Left lung (tissue), 10 donors: ENCODE results near the gene LARGE2. TPM values are rescaled to one million over a fixed set of nuclear protein-coding genes. Genes with fewer than 3 reads are reported as not detected.
A peak's percentile ranks its signal among the peaks of the same experiment; 100 is the strongest.

ENCODE experiments used
- ATAC-seq: fragments of 200-7000 bp; cut with Tn5 transposase; one replicate; pipeline ENCODE4 v1.9.1; 2020; ENCODE audit warnings: moderate library complexity
- DNase-seq, 4 donors: peaks; one replicate each; pipeline ENCODE4 v3.0.0-alpha.2; 2013 to 2020
- H3K27ac ChIP-seq, 2 donors: fragments of 200-600 bp; sonication (generic) in 1 of 2; one replicate each; pipeline versions ENCODE4 v1.5.0 to v1.8.0; 2020 to 2021
- H3K27me3 ChIP-seq, 2 donors: fragments of 200-600 bp; sonication (generic) in 1 of 2; one replicate each; pipeline versions ENCODE4 v1.5.0 to v1.8.0; 2020 to 2021
- H3K36me3 ChIP-seq, 2 donors: fragments of 200-600 bp; sonication (generic) in 1 of 2; one replicate each; pipeline versions ENCODE4 v1.5.0 to v1.8.0; 2020 to 2021
- H3K4me1 ChIP-seq, 2 donors: fragments of 200-600 bp; one replicate each; pipeline ENCODE4 v1.8.0; 2021
- H3K4me3 ChIP-seq, 2 donors: fragments of 200-600 bp; sonication (generic) in 1 of 2; one replicate each; pipeline versions ENCODE4 v1.5.0 to v1.8.0; 2020 to 2021; ENCODE audit warnings: mild to moderate bottlenecking in 1 of 2
- H3K9me3 ChIP-seq, 2 donors: fragments of 200-600 bp; sonication (generic) in 1 of 2; one replicate each; pipeline versions ENCODE4 v1.5.0 to v1.8.0; 2020 to 2021
- intact Hi-C, 2 donors: fragments of 100-400 bp; cut with DNase I; formaldehyde crosslinking; loops; one replicate each; pipeline versions ENCODE4 v1.11.2 to v1.14.2; 2022
- polyA plus RNA-seq, 6 donors: library from polyadenylated mRNA; unstranded; fragments of 120-200 nt; gene quantifications; one replicate each; pipeline ENCODE4 v1.2.1, GENCODE V29; 2013; ENCODE audit not compliant: insufficient read length in 6 of 6
- total RNA-seq, 2 donors: library from RNA; stranded (reverse); fragmentation: NEBNext Ultra II Directional; extraction: Animal tissue kit (Norgen Biotek cat#: 25700); gene quantifications; one replicate each; pipeline ENCODE4 v1.2.1, GENCODE V29; 2021
- TF ChIP-seq, protein P1 (sequence below), 2 donors: fragments of 200-600 bp; sonication (generic) in 1 of 2; IDR thresholded peaks; one replicate each; pipeline versions ENCODE4 v1.5.0 to v1.8.0; 2021; ENCODE audit warnings: antibody characterized with exemption in 2 of 2
- donor health status: DM: no; HTN: yes; CAD: no.
- donor health status: DM: no; HTN: no; CAD: no.

Gene LARGE2
- total and polyA plus RNA-seq, 8 donors, result 7.5 to 17.2 (median 13.5) TPM

GRCh38 chr11:45929486-45930030, 7.1 kb downstream of the LARGE2 start:
- H3K27me3 ChIP-seq, result peaks cover 0 to 14% of the 10 kb centered on the region in 2 donors
- ATAC-seq (peak; percentile 39), DNase-seq (no peak)
- peaks cover 0 to 22% of the 10 kb centered on the region in 2 donors for H3K4me1 ChIP-seq
- TF ChIP-seq, protein P1, sequence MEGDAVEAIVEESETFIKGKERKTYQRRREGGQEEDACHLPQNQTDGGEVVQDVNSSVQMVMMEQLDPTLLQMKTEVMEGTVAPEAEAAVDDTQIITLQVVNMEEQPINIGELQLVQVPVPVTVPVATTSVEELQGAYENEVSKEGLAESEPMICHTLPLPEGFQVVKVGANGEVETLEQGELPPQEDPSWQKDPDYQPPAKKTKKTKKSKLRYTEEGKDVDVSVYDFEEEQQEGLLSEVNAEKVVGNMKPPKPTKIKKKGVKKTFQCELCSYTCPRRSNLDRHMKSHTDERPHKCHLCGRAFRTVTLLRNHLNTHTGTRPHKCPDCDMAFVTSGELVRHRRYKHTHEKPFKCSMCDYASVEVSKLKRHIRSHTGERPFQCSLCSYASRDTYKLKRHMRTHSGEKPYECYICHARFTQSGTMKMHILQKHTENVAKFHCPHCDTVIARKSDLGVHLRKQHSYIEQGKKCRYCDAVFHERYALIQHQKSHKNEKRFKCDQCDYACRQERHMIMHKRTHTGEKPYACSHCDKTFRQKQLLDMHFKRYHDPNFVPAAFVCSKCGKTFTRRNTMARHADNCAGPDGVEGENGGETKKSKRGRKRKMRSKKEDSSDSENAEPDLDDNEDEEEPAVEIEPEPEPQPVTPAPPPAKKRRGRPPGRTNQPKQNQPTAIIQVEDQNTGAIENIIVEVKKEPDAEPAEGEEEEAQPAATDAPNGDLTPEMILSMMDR (IDR thresholded peaks at IDR 0.05), result no peak
- H3K36me3 ChIP-seq, result peaks cover 0 to 39% of the 10 kb centered on the region in 2 donors
- no peak overlapping the region for H3K4me3 ChIP-seq
- H3K9me3 ChIP-seq, result no peaks in the 10 kb centered on the region
- H3K27ac ChIP-seq, result peak overlapping the region in 1 of 2 donors; percentile 23
- intact Hi-C loops, result no loop called here

DNA sequence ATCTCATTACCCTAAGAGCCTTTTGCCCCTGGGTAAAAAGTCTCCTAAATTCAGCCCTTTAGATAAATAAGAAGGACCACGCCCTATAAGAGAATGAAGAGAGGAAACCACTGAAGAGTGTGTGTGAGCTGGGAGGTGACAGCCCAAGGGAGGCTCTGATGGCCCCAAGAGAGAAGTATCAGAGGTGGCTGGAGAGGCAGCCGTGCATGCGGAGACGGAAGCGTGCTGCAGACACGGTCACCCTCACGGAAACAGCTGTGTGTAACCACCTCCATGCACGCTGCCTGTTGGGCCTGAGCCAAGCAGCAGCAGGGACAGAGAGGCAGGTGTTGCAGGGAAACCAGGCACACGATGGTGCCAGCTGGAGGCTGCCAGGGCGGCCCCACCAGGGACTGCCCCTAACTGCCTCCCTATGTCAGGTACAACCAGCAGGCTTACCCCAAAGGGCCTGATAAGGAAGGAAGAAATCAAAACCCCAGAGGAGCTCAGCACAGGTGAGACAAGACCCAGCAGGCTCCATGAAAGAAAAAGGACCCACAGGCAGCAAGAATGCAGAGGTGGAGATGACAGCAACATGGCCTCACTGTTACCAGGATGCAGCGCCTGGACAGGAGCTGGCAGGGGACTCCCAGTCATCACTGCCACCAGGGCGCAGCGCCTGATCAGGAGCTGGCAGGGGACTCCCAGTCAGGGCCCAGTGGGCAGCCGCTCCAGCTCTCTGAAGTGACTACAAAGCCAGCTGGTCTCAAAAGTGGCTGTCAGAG, 7.8 kb downstream of the LARGE2 start:
- H3K4me3 ChIP-seq, result no peak overlapping the region
- intact Hi-C loops, result no loop called here
- H3K27me3 ChIP-seq, result peaks cover 0 to 8% of the 10 kb centered on the region in 2 donors
- H3K9me3 ChIP-seq, result no peaks in the 10 kb centered on the region
- H3K4me1 ChIP-seq, result peaks cover 0 to 22% of the 10 kb centered on the region in 2 donors
- peak in 1 of 4 donors; percentile 61 for DNase-seq
- ATAC-seq, result peak; percentile 60
- TF ChIP-seq, protein P1 (IDR thresholded peaks at IDR 0.05), result no peak
- peak overlapping the region in 1 of 2 donors; percentile 23 for H3K27ac ChIP-seq
- H3K36me3 ChIP-seq, result peaks cover 0 to 46% of the 10 kb centered on the region in 2 donors

GRCh38 chr11:45930951-45931570, 8.6 kb downstream of the LARGE2 start:
- Histone ChIP-seq H3K27ac (peak overlapping the region in 1 of 2 donors; percentile 5), H3K36me3 (peaks cover 0 to 54% of the 10 kb centered on the region in 2 donors), H3K4me1 (peaks cover 0 to 22% of the 10 kb centered on the region in 2 donors), H3K27me3 (peaks cover 0 to 5% of the 10 kb centered on the region in 2 donors), H3K9me3 (no peaks in the 10 kb centered on the region), H3K4me3 (no peak overlapping the region)
- intact Hi-C loops, result no loop called here
- ATAC-seq (no peak), DNase-seq (no peak)
- TF ChIP-seq, protein P1 (IDR thresholded peaks at IDR 0.05), result no peak

GRCh38 chr11:45931739-45932138, 9.3 kb downstream of the LARGE2 start:
- Histone ChIP-seq H3K27ac (peak overlapping the region in 1 of 2 donors; percentile 5), H3K36me3 (peaks cover 0 to 61% of the 10 kb centered on the region in 2 donors), H3K4me3 (no peak overlapping the region), H3K9me3 (no peaks in the 10 kb centered on the region), H3K4me1 (peaks cover 0 to 22% of the 10 kb centered on the region in 2 donors), H3K27me3 (no peaks in the 10 kb centered on the region)
- ATAC-seq, result no peak
- TF ChIP-seq, protein P1 (IDR thresholded peaks at IDR 0.05), result no peak
- no peak for DNase-seq
- intact Hi-C loops, result no loop called here

- no peak for DNase-seq
- Histone ChIP-seq H3K4me3 (no peak overlapping the region), H3K36me3 (peaks cover 0 to 66% of the 10 kb centered on the region in 2 donors), H3K27me3 (no peaks in the 10 kb centered on the region), H3K4me1 (peaks cover 0 to 22% of the 10 kb centered on the region in 2 donors), H3K27ac (no peak overlapping the region), H3K9me3 (no peaks in the 10 kb centered on the region)
- TF ChIP-seq, protein P1 (IDR thresholded peaks at IDR 0.05), result no peak
- ATAC-seq, result no peak
- intact Hi-C loops, result no loop called here
Observed at GRCh38 chr11:45932217-45932616, 9.8 kb downstream of the LARGE2 start.
